Effector CD8-positive, alpha-beta T cell (primary cell): Measurements from ENCODE around the gene PRAC2.
"Not testable (repeated sequence)": the region's sequence is repeated elsewhere in the genome, so short reads cannot be mapped to it uniquely, and the experiment has no call there.

ENCODE experiments used
- DNase-seq: peaks from one replicate; lab custom pipeline; 2025; lab: John Stamatoyannopoulos, UW
- total RNA-seq, 4 experiments: gene quantifications; one replicate each; lab custom pipeline; 2026; lab: John Stamatoyannopoulos, UW

PRAC2 gene
- total RNA-seq = 0 reads per million in 4 experiments

GRCh38 chr17:48722915-48723422, at the start of gene PRAC2:
TSS of gene PRAC2 (plus strand) at chr17:48723185. CDS start at chr17:48724411, 1,226 bp downstream.
- DNase-seq = no peak

- DNase-seq = no peak
Observed at GRCh38 chr17:48676963-48677558, 45.9 kb upstream of the PRAC2 start.

GRCh38 chr17:48678141-48678971, 44.6 kb upstream of the PRAC2 start:
- peak; percentile 59 for DNase-seq

GRCh38 chr17:48679385-48680096, 43.4 kb upstream of the PRAC2 start:
- no peak for DNase-seq

GRCh38 chr17:48681609-48682008, 41.4 kb upstream of the PRAC2 start:
- no peak for DNase-seq

GRCh38 chr17:48690655-48691054, 32.3 kb upstream of the PRAC2 start:
- no peak for DNase-seq

- DNase-seq = no peak
Observed at GRCh38 chr17:48692049-48692448, 30.9 kb upstream of the PRAC2 start.

- DNase-seq = no peak
Observed at GRCh38 chr17:48693178-48693577, 29.8 kb upstream of the PRAC2 start.

GRCh38 chr17:48701864-48702532, 21.0 kb upstream of the PRAC2 start:
- no peak for DNase-seq

GRCh38 chr17:48704361-48705248, 18.4 kb upstream of the PRAC2 start:
- DNase-seq = no peak

- DNase-seq = no peak
Observed at GRCh38 chr17:48711128-48711527, 11.9 kb upstream of the PRAC2 start.

GRCh38 chr17:48715496-48716399, 7.2 kb upstream of the PRAC2 start:
- DNase-seq = no peak

- DNase-seq = not testable (repeated sequence)
Observed at GRCh38 chr17:48716549-48716948, 6.4 kb upstream of the PRAC2 start.

GRCh38 chr17:48717367-48718226, 5.4 kb upstream of the PRAC2 start:
- no peak for DNase-seq

GRCh38 chr17:48718227-48718760, 4.7 kb upstream of the PRAC2 start:
- no peak for DNase-seq

- DNase-seq = no peak
Observed at GRCh38 chr17:48718761-48719641, 4.0 kb upstream of the PRAC2 start.

GRCh38 chr17:48719642-48720265, 3.2 kb upstream of the PRAC2 start:
- no peak for DNase-seq
